Glutamatergic neuron (in vitro differentiated cells): Measurements from ENCODE around the gene C2CD4A. TPM values are rescaled to one million over a fixed set of nuclear protein-coding genes. Genes with fewer than 3 reads are reported as not detected.
"Not testable (repeated sequence)": the region's sequence is repeated elsewhere in the genome, so short reads cannot be mapped to it uniquely, and the experiment has no call there.

Source experiments
- DNase-seq: peaks from one replicate; pipeline ENCODE4 v3.0.0; 2022
- H3K27ac Mint-ChIP-seq: one replicate; pipeline ENCODE4 v1.8.0; 2020; ENCODE audit warnings: mild to moderate bottlenecking, mixed read lengths, inconsistent platforms; ENCODE audit not compliant: unreplicated experiment
- H3K27me3 Mint-ChIP-seq: one replicate; pipeline ENCODE4 v1.8.0; 2020; ENCODE audit warnings: mild to moderate bottlenecking, moderate library complexity, mixed read lengths, inconsistent platforms; ENCODE audit not compliant: unreplicated experiment
- H3K36me3 Mint-ChIP-seq: one replicate; pipeline ENCODE4 v1.8.0; 2020; ENCODE audit warnings: mild to moderate bottlenecking, mixed read lengths, inconsistent platforms; ENCODE audit not compliant: unreplicated experiment
- H3K4me1 Mint-ChIP-seq: one replicate; pipeline ENCODE4 v1.8.0; 2020; ENCODE audit warnings: mild to moderate bottlenecking, low read depth, mixed read lengths, inconsistent platforms; ENCODE audit not compliant: unreplicated experiment
- H3K4me3 Mint-ChIP-seq: one replicate; pipeline ENCODE4 v1.8.0; 2020; ENCODE audit warnings: mild to moderate bottlenecking, mixed read lengths, inconsistent platforms; ENCODE audit not compliant: unreplicated experiment
- H3K9me3 Mint-ChIP-seq: one replicate; pipeline ENCODE4 v1.8.0; 2020; ENCODE audit warnings: mild to moderate bottlenecking, moderate library complexity, mixed read lengths, inconsistent platforms; ENCODE audit not compliant: unreplicated experiment
- CTCF ChIP-seq: fragments of 200-600 bp; sonication (generic); IDR thresholded peaks from one replicate; pipeline ENCODE4 v1.5.0; 2021; ENCODE audit not compliant: partially characterized antibody, unreplicated experiment
- total RNA-seq: library from RNA; stranded (reverse); fragmentation: NEBNext Ultra II Directional; extraction: Animal tissue kit (Norgen Biotek cat#: 25700); gene quantifications from one replicate; pipeline ENCODE4 v1.2.1, GENCODE V29; 2021; ENCODE audit not compliant: unreplicated experiment

Gene C2CD4A
- total RNA-seq, 1 donor from 2014 or later, result 0.20 TPM

GRCh38 chr15:62027263-62027565, 39.6 kb upstream of the C2CD4A start:
- Mint-ChIP-seq H3K27ac (no peak overlapping the region), H3K4me3 (no peak overlapping the region), H3K27me3 (no peaks in the 10 kb centered on the region), H3K9me3 (no peaks in the 10 kb centered on the region), H3K36me3 (no peaks in the 10 kb centered on the region), H3K4me1 (no peaks in the 10 kb centered on the region)
- no peak for TF ChIP-seq CTCF
- no peak for DNase-seq

GRCh38 chr15:62027916-62028315, 38.9 kb upstream of the C2CD4A start:
- no peaks in the 10 kb centered on the region for H3K9me3 Mint-ChIP-seq
- no peak overlapping the region for H3K27ac Mint-ChIP-seq
- DNase-seq, result no peak
- TF ChIP-seq CTCF, result no peak
- H3K4me1 Mint-ChIP-seq, result no peaks in the 10 kb centered on the region
- no peaks in the 10 kb centered on the region for H3K36me3 Mint-ChIP-seq
- H3K4me3 Mint-ChIP-seq, result no peak overlapping the region
- no peaks in the 10 kb centered on the region for H3K27me3 Mint-ChIP-seq

- DNase-seq, result no peak
- H3K27ac Mint-ChIP-seq, result no peak overlapping the region
- H3K9me3 Mint-ChIP-seq, result no peaks in the 10 kb centered on the region
- no peak for TF ChIP-seq CTCF
- H3K4me3 Mint-ChIP-seq, result no peak overlapping the region
- H3K36me3 Mint-ChIP-seq, result peaks cover 8% of the 10 kb centered on the region
- no peaks in the 10 kb centered on the region for H3K4me1 Mint-ChIP-seq
- H3K27me3 Mint-ChIP-seq, result no peaks in the 10 kb centered on the region
Observed at GRCh38 chr15:62035256-62035924, 31.4 kb upstream of the C2CD4A start.

- H3K27me3 Mint-ChIP-seq, result no peaks in the 10 kb centered on the region
- DNase-seq, result no peak
- H3K4me1 Mint-ChIP-seq, result no peaks in the 10 kb centered on the region
- no peak overlapping the region for H3K4me3 Mint-ChIP-seq
- H3K9me3 Mint-ChIP-seq, result no peaks in the 10 kb centered on the region
- H3K27ac Mint-ChIP-seq, result no peak overlapping the region
- no peak for TF ChIP-seq CTCF
- no peaks in the 10 kb centered on the region for H3K36me3 Mint-ChIP-seq
Observed at GRCh38 chr15:62046078-62046743, 20.6 kb upstream of the C2CD4A start.

GRCh38 chr15:62047282-62047827, 19.4 kb upstream of the C2CD4A start:
- H3K4me3 Mint-ChIP-seq, result no peak overlapping the region

GRCh38 chr15:62048254-62048653, 18.5 kb upstream of the C2CD4A start:
- not testable (repeated sequence) for H3K36me3 Mint-ChIP-seq, H3K27me3 Mint-ChIP-seq, DNase-seq, H3K9me3 Mint-ChIP-seq, H3K4me1 Mint-ChIP-seq, H3K27ac Mint-ChIP-seq, H3K4me3 Mint-ChIP-seq

More at GRCh38 chr15:62047282-62047827, 19.4 kb upstream of the C2CD4A start:
- no peak for DNase-seq
- H3K27me3 Mint-ChIP-seq, result no peaks in the 10 kb centered on the region
- H3K9me3 Mint-ChIP-seq, result no peaks in the 10 kb centered on the region
- no peak overlapping the region for H3K27ac Mint-ChIP-seq
- H3K36me3 Mint-ChIP-seq, result no peaks in the 10 kb centered on the region
- H3K4me1 Mint-ChIP-seq, result peaks cover 2% of the 10 kb centered on the region
- TF ChIP-seq CTCF, result no peak
